Neural cell (in vitro differentiated cells): ENCODE data around the gene ORC2. TPM values are rescaled to one million over a fixed set of nuclear protein-coding genes. Genes with fewer than 3 reads are reported as not detected.

Source experiments
- H2AFZ ChIP-seq: fragments of 200-600, 300-800 bp; sonication (generic), shearing (Covaris generic); 2 replicates; pipeline ENCODE4 v1.6.0; 2014; ENCODE audit warnings: low read depth, mild to moderate bottlenecking, antibody characterized with exemption, low read length, moderate library complexity
- H3F3A ChIP-seq: fragments of 200-600 bp; shearing (Covaris generic); 2 replicates; pipeline ENCODE4 v1.6.1; 2016; ENCODE audit warnings: mild to moderate bottlenecking, moderate library complexity, mixed read lengths, antibody characterized with exemption, low read length; ENCODE audit not compliant: insufficient read depth, poor library complexity, severe bottlenecking
- H3K27ac ChIP-seq: fragments of 200-600, 300-800 bp; sonication (generic), shearing (Covaris generic); 2 replicates; pipeline ENCODE4 v1.5.1; 2014; ENCODE audit warnings: mild to moderate bottlenecking, low read length, moderate library complexity
- H3K27me3 ChIP-seq: fragments of 300-800, 200-600 bp; sonication (generic), shearing (Covaris generic); 2 replicates; pipeline ENCODE4 v1.6.0; 2014; ENCODE audit warnings: mild to moderate bottlenecking, low read depth, low read length, moderate library complexity; ENCODE audit not compliant: insufficient read depth
- H3K36me3 ChIP-seq: fragments of 300-800, 200-600 bp; sonication (generic), shearing (Covaris generic); 2 replicates; pipeline ENCODE4 v1.5.1; 2014; ENCODE audit warnings: mild to moderate bottlenecking, antibody characterized with exemption, low read length, moderate library complexity; ENCODE audit not compliant: insufficient read depth
- H3K4me2 ChIP-seq: fragments of 300-800, 200-600 bp; sonication (generic), shearing (Covaris generic); 2 replicates; pipeline ENCODE4 v1.6.0; 2014; ENCODE audit warnings: mild to moderate bottlenecking, low read length
- H3K4me3 ChIP-seq: fragments of 300-800, 200-600 bp; sonication (generic), shearing (Covaris generic); 2 replicates; pipeline ENCODE4 v1.5.1; 2014; ENCODE audit warnings: mild to moderate bottlenecking, low read length, moderate library complexity
- H3K79me2 ChIP-seq: fragments of 200-600 bp; shearing (Covaris generic); replicated peaks from 2 replicates; pipeline ENCODE4 v1.6.0; 2014; ENCODE audit warnings: mild to moderate bottlenecking, low read length, moderate library complexity; ENCODE audit not compliant: insufficient read depth
- H3K9ac ChIP-seq: fragments of 300-800, 200-600 bp; sonication (generic), shearing (Covaris generic); 2 replicates; pipeline ENCODE4 v1.6.1; 2016; ENCODE audit warnings: mild to moderate bottlenecking, low read length, mixed read lengths
- H3K9me2 ChIP-seq: fragments of 200-600 bp; shearing (Covaris generic); 2 replicates; pipeline ENCODE4 v1.6.1; 2016; ENCODE audit warnings: mild to moderate bottlenecking, low read length, mixed read lengths; ENCODE audit not compliant: insufficient read depth
- H3K9me3 ChIP-seq: fragments of 200-600, 300-800 bp; sonication (generic), shearing (Covaris generic); 2 replicates; pipeline ENCODE4 v1.6.1; 2016; ENCODE audit warnings: mild to moderate bottlenecking, mixed run types, low read length, moderate library complexity, mixed read lengths
- H4K20me1 ChIP-seq: fragments of 200-600 bp; shearing (Covaris generic); 2 replicates; pipeline ENCODE4 v1.6.1; 2016; ENCODE audit warnings: mild to moderate bottlenecking, mixed run types; ENCODE audit not compliant: insufficient read depth
- EP300 ChIP-seq: fragments of 450-650 bp; conservative IDR thresholded peaks from 2 replicates; pipeline ENCODE4 v1.6.1; 2014; ENCODE audit warnings: antibody characterized with exemption, mild to moderate bottlenecking, moderate library complexity; ENCODE audit not compliant: poor library complexity, severe bottlenecking
- EZH2 ChIP-seq: fragments of 200-600, 300-800 bp; shearing (Covaris generic), sonication (generic); IDR thresholded peaks from 2 replicates; pipeline ENCODE4 v1.6.1; 2014; ENCODE audit warnings: antibody characterized with exemption, low read length, borderline replicate concordance, mild to moderate bottlenecking; ENCODE audit not compliant: insufficient read depth, poor library complexity, severe bottlenecking
- MXI1 ChIP-seq: fragments of 450-650 bp; conservative IDR thresholded peaks from 2 replicates; pipeline ENCODE4 v1.6.1; 2014; ENCODE audit warnings: antibody characterized with exemption, mild to moderate bottlenecking; ENCODE audit not compliant: poor library complexity, severe bottlenecking
- POLR2AphosphoS5 ChIP-seq: IDR thresholded peaks from 2 replicates; pipeline ENCODE4 v1.6.1; 2012
- TAF1 ChIP-seq: IDR thresholded peaks from 2 replicates; pipeline ENCODE4 v1.6.1; 2012; ENCODE audit warnings: low read depth
- polyA plus RNA-seq: library from polyadenylated mRNA; depleted of rRNA; stranded (reverse); fragments of >200 nt; gene quantifications from 2 replicates; pipeline ENCODE4 v1.2.3, GENCODE V29; 2014
- TF ChIP-seq, protein P1 (sequence below): fragments of 450-650 bp; IDR thresholded peaks from 2 replicates; pipeline ENCODE4 v1.5.1; 2014; ENCODE audit warnings: antibody characterized with exemption, mild to moderate bottlenecking, moderate library complexity; ENCODE audit not compliant: poor library complexity, severe bottlenecking

ORC2 gene
- polyA plus RNA-seq, 1 donor from 2014 or later: 17.2 TPM

GRCh38 chr2:201004370-201004769, 40.9 kb upstream of the ORC2 start:
- no peak overlapping the region for H3K4me2 ChIP-seq
- H3K36me3 ChIP-seq: no peaks in the 10 kb centered on the region
- no peaks in the 10 kb centered on the region for H3K79me2 ChIP-seq
- H3K27ac ChIP-seq: no peak overlapping the region
- no peak overlapping the region for H3K9ac ChIP-seq
- no peak overlapping the region for H3K4me3 ChIP-seq
- H3K9me2 ChIP-seq: no peaks in the 10 kb centered on the region
- TF ChIP-seq, protein P1, sequence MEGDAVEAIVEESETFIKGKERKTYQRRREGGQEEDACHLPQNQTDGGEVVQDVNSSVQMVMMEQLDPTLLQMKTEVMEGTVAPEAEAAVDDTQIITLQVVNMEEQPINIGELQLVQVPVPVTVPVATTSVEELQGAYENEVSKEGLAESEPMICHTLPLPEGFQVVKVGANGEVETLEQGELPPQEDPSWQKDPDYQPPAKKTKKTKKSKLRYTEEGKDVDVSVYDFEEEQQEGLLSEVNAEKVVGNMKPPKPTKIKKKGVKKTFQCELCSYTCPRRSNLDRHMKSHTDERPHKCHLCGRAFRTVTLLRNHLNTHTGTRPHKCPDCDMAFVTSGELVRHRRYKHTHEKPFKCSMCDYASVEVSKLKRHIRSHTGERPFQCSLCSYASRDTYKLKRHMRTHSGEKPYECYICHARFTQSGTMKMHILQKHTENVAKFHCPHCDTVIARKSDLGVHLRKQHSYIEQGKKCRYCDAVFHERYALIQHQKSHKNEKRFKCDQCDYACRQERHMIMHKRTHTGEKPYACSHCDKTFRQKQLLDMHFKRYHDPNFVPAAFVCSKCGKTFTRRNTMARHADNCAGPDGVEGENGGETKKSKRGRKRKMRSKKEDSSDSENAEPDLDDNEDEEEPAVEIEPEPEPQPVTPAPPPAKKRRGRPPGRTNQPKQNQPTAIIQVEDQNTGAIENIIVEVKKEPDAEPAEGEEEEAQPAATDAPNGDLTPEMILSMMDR: no peak
- TF ChIP-seq EP300 (no peak), MXI1 (no peak), TAF1 (no peak)
- H3F3A ChIP-seq: no peaks in the 10 kb centered on the region
- no peaks in the 10 kb centered on the region for H4K20me1 ChIP-seq
- no peaks in the 10 kb centered on the region for H3K9me3 ChIP-seq
- H2AFZ ChIP-seq: no peak overlapping the region
- H3K27me3 ChIP-seq: no peaks in the 10 kb centered on the region

GRCh38 chr2:200993097-200993496, 29.6 kb upstream of the ORC2 start:
- Histone ChIP-seq H3K36me3 (peaks cover 8% of the 10 kb centered on the region), H3K9ac (no peak overlapping the region), H2AFZ (no peak overlapping the region), H3K9me2 (no peaks in the 10 kb centered on the region), H3F3A (no peaks in the 10 kb centered on the region), H3K4me3 (no peak overlapping the region), H3K27ac (no peak overlapping the region), H3K9me3 (no peaks in the 10 kb centered on the region), H3K79me2 (no peaks in the 10 kb centered on the region), H4K20me1 (no peaks in the 10 kb centered on the region), H3K4me2 (no peak overlapping the region), H3K27me3 (no peaks in the 10 kb centered on the region)
- TF ChIP-seq POLR2AphosphoS5 (no peak), EZH2 (no peak), TAF1 (no peak)

DNA sequence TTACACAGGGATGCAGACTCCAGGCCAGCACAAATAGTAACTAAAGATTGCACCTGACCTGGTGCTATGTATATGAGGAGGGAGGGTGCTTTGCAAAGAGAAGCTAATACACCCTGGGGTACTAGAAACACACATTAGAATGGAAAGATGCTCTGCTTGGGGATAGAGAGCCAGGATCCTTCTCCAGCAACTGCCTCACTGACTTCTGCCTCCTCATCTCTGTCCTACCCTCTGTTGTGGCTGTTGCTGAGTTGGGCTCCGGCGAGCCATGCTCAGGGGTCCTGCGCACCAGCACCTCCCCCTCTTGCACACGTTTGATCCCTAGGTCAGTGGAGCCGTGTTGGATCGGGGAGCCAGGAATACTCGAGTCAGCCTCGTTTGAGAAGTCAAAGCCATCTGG, 23.7 kb upstream of the ORC2 start:
- TF ChIP-seq, protein P1: no peak
- no peak for TF ChIP-seq MXI1
- TF ChIP-seq POLR2AphosphoS5: no peak
- no peak for TF ChIP-seq TAF1
- TF ChIP-seq EP300: no peak
- Histone ChIP-seq H3K9ac (no peak overlapping the region), H3K79me2 (no peaks in the 10 kb centered on the region), H3K9me2 (no peaks in the 10 kb centered on the region), H3K4me3 (no peak overlapping the region), H2AFZ (no peak overlapping the region), H3K4me2 (no peak overlapping the region), H4K20me1 (no peaks in the 10 kb centered on the region), H3K36me3 (peaks cover 9% of the 10 kb centered on the region), H3K27me3 (no peaks in the 10 kb centered on the region), H3F3A (no peaks in the 10 kb centered on the region), H3K9me3 (no peaks in the 10 kb centered on the region), H3K27ac (no peak overlapping the region)
